Measurements from ENCODE around the gene L3MBTL2. TPM values are rescaled to one million over a fixed set of nuclear protein-coding genes. Genes with fewer than 3 reads are reported as not detected.
"Not testable (repeated sequence)": the region's sequence is repeated elsewhere in the genome, so short reads cannot be mapped to it uniquely, and the experiment has no call there.

L3MBTL2 gene
- total RNA-seq, 1 donor from 2014 or later = 30.3 TPM

DNA sequence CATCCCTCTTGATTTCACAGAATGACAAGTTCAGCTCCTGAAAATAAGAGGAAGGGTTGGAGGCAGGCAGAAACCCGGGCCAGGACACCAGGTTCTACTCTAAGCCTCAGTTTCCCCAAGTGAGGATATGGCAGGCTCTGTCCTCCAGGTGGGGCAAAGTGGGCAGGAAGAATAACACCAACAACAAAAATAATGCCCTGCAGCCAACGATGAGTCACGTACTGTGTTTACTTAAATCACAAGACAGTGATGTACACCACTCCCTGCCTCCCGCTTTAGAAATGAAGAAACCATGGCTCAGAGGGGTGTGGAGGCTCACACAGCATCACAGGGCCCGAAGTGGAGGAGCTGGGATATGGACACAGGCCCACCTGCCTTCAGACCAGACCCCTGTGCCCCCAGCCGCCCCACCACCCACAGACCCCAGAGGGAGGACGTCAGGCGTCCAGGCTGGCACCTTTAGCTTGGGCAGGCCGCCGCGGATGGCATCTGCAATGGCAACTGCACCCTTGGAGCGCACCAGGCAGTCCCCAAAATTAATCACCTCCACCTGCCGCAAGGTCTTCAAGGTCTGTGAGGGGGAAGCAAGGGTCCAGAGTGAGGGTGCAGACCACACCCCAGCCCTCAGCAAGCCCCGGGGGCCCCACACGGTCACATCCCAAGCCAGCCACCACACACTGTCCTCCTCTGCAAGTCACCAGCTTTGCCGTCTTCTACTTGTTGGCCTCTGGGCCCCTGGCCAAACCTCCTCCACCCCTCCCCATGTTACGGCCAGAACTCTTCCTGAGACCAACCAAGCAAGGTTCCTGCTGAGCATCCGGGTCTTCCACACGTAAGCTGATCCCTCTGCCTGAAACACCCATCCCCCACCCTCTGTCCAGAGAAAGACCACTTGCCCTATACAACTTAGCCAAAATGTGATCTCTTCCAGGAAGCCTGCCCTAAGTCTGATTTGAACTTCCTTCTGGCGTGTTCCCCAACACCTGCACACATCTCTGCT, 51.4 kb downstream of the L3MBTL2 start:
- Mint-ChIP-seq H3K4me3 (ENCODE audit: low read depth) (no peak overlapping the region), H3K27me3 (no peaks in the 10 kb centered on the region), H3K36me3 (ENCODE audit: insufficient read depth) (peaks cover 4% of the 10 kb centered on the region), H3K27ac (peak overlapping the region; percentile 27), H3K4me1 (ENCODE audit: low read depth) (no peaks in the 10 kb centered on the region), H3K9me3 (ENCODE audit: low read depth) (no peaks in the 10 kb centered on the region)
- TF ChIP-seq, protein P1, sequence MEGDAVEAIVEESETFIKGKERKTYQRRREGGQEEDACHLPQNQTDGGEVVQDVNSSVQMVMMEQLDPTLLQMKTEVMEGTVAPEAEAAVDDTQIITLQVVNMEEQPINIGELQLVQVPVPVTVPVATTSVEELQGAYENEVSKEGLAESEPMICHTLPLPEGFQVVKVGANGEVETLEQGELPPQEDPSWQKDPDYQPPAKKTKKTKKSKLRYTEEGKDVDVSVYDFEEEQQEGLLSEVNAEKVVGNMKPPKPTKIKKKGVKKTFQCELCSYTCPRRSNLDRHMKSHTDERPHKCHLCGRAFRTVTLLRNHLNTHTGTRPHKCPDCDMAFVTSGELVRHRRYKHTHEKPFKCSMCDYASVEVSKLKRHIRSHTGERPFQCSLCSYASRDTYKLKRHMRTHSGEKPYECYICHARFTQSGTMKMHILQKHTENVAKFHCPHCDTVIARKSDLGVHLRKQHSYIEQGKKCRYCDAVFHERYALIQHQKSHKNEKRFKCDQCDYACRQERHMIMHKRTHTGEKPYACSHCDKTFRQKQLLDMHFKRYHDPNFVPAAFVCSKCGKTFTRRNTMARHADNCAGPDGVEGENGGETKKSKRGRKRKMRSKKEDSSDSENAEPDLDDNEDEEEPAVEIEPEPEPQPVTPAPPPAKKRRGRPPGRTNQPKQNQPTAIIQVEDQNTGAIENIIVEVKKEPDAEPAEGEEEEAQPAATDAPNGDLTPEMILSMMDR (IDR thresholded peaks at IDR 0.05; ENCODE audit: unreplicated experiment) = no peak
- DNase-seq (ENCODE audit: low spot score, unreplicated experiment) = no peak

DNA sequence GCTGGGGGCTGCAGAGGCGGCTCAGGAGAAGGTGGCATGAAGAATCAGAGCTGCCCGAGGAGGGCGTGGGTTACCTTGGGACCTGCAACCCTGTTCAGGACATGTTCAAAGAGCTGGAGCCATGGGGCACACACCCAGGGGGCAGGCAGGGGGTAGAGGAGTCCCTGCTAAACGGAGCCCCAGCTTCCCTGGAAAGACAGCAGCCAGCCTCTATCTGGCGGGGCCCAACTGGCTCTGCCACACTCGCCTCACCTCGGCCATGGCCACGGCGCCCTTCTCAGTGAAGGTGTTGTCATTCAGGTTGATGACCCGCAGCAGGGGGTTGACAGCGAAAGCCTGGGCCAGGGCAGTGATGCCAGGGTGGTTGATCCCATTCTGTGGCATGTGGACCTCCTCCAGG, 52.6 kb downstream of the L3MBTL2 start:
- H3K27me3 Mint-ChIP-seq = no peaks in the 10 kb centered on the region
- TF ChIP-seq, protein P1 (IDR thresholded peaks at IDR 0.05; ENCODE audit: unreplicated experiment) = no peak

DNA sequence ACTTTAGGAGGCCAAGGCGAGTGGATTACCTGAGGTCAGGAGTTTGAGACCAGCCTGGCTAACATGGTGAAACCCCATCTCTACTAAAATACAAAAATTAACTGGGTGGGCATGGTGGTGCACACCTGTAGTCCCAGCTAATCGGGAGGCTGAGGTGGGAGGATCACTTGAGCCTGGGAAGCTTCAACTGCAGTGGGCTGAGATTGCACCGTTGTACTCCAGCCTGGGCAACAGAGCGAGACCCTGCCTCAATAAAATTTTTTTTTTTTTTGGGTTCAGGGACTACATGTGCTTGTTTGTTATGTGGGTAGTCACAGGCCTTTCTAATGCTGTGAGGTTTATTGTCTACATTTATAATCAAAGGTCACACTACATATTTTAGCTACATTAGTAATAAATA, 54.6 kb downstream of the L3MBTL2 start:
- H3K9me3 Mint-ChIP-seq (ENCODE audit: low read depth); H3K4me1 Mint-ChIP-seq (ENCODE audit: low read depth); H3K27me3 Mint-ChIP-seq; DNase-seq (ENCODE audit: low spot score, unreplicated experiment); H3K27ac Mint-ChIP-seq; H3K4me3 Mint-ChIP-seq (ENCODE audit: low read depth); H3K36me3 Mint-ChIP-seq (ENCODE audit: insufficient read depth): not testable (repeated sequence)

More for the DNA sequence above, 52.6 kb downstream of the L3MBTL2 start:
- Mint-ChIP-seq H3K9me3 (ENCODE audit: low read depth) (no peaks in the 10 kb centered on the region), H3K4me3 (ENCODE audit: low read depth) (no peak overlapping the region), H3K36me3 (ENCODE audit: insufficient read depth) (peaks cover 3% of the 10 kb centered on the region), H3K27ac (no peak overlapping the region), H3K4me1 (ENCODE audit: low read depth) (no peaks in the 10 kb centered on the region)
- no peak for DNase-seq (ENCODE audit: low spot score, unreplicated experiment)

DNA sequence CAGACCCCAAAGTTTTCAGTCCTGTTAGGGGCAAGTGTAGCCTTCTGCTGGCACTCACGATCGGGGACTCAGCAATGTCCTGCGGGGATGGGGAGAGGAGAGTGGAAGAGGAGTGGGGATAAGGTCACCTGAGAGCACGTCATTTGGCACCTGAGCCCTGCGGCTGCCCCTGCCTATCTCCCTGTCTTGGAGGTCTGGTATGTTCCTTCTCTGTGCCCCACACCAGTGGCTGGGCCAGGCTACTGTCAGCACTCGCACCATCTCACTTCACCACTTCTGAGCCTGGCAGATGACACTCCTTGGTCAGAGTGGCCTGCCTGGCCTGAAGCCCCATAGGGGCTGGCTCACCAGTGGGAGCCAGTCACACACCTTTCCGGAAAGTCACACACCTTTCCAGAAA, 55.8 kb downstream of the L3MBTL2 start:
- Mint-ChIP-seq H3K4me1 (ENCODE audit: low read depth) (no peaks in the 10 kb centered on the region), H3K27me3 (no peaks in the 10 kb centered on the region), H3K9me3 (ENCODE audit: low read depth) (no peaks in the 10 kb centered on the region), H3K27ac (no peak overlapping the region), H3K36me3 (ENCODE audit: insufficient read depth) (peaks cover 4% of the 10 kb centered on the region), H3K4me3 (ENCODE audit: low read depth) (no peak overlapping the region)
- DNase-seq (ENCODE audit: low spot score, unreplicated experiment) = no peak
- TF ChIP-seq, protein P1 (IDR thresholded peaks at IDR 0.05; ENCODE audit: unreplicated experiment) = no peak

DNA sequence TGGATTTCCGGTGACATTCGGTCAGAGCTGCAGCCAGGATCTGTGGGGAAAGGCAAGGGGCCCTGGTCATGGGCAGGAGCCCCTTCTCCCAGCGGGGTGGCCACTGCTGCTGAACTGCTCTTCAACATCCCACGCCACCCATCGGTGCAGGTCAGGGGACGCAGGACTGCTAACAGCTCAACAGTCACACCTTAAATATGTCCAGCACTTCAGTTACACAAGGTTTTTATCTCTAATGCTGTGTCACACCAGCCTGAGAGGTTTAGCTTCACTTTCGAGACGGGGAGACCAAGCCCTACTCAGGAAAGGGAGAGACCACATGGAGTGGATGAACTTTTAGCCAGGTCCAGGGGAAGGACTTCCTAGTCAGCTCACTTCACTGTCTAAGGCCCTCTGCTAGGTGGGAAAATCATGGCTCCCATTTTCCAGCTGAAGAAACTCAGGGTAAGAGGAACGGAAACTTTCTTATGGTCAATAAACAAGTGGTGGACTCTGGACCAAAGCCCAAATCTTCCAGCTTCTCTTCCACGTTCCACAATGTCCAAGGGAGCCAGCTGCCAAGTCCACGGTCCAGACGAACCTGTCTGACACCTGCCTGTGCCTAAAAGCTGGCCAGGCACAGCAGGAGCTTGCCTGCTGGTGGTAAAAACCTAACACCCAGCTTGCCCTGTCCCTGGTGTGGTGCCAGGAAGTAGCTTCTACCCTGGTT, 56.6 kb downstream of the L3MBTL2 start:
- Mint-ChIP-seq H3K4me1 (ENCODE audit: low read depth) (no peaks in the 10 kb centered on the region), H3K36me3 (ENCODE audit: insufficient read depth) (peaks cover 9% of the 10 kb centered on the region), H3K4me3 (ENCODE audit: low read depth) (no peak overlapping the region), H3K9me3 (ENCODE audit: low read depth) (no peaks in the 10 kb centered on the region), H3K27me3 (no peaks in the 10 kb centered on the region), H3K27ac (no peak overlapping the region)
- TF ChIP-seq, protein P1 (IDR thresholded peaks at IDR 0.05; ENCODE audit: unreplicated experiment) = no peak
- DNase-seq (ENCODE audit: low spot score, unreplicated experiment) = no peak

Measured in progenitor cell of endocrine pancreas (in vitro differentiated cells).